ENCODE data around the gene ATXN7L1.

- no peak for TF ChIP-seq CTCF (IDR thresholded peaks at IDR 0.05)
- TF ChIP-seq POLR2A (IDR thresholded peaks at IDR 0.05), result no peak
Measured at GRCh38 chr7:105779856-105780780, 96.3 kb downstream of the ATXN7L1 start.
